Jurkat, Clone E6-1 (cell line): Measurements from ENCODE around the gene RAD18.

Experiments used
- DNase-seq: peaks from one replicate; pipeline ENCODE4 v3.0.0-alpha.2; 2011; ENCODE audit warnings: low read depth, low spot score
- H3K4me3 ChIP-seq: 2 replicates; pipeline ENCODE4 v1.5.1; 2011; ENCODE audit warnings: mild to moderate bottlenecking, low read length, control low read depth, moderate library complexity

Gene RAD18

GRCh38 chr3:8937064-8938020 is 25.9 kb downstream of the RAD18 start:
- no peak for DNase-seq
- H3K4me3 ChIP-seq: no peak overlapping the region

- DNase-seq: no peak
- H3K4me3 ChIP-seq: no peak overlapping the region
These were observed 30.8 kb downstream of the RAD18 start for GRCh38 chr3:8932507-8932906.

GRCh38 chr3:8931342-8931741 is 31.9 kb downstream of the RAD18 start:
- no peak for DNase-seq
- H3K4me3 ChIP-seq: no peak overlapping the region

GRCh38 chr3:8929860-8930259 is 33.4 kb downstream of the RAD18 start:
- DNase-seq: no peak
- no peak overlapping the region for H3K4me3 ChIP-seq

- no peak for DNase-seq
- no peak overlapping the region for H3K4me3 ChIP-seq
These were observed 48.8 kb downstream of the RAD18 start for GRCh38 chr3:8914491-8914890.

GRCh38 chr3:8911781-8912180 is 51.5 kb downstream of the RAD18 start:
- no peak overlapping the region for H3K4me3 ChIP-seq
- no peak for DNase-seq

GRCh38 chr3:8909160-8909559 is 54.1 kb downstream of the RAD18 start:
- no peak overlapping the region for H3K4me3 ChIP-seq
- DNase-seq: no peak

GRCh38 chr3:8903191-8903590 is 60.1 kb downstream of the RAD18 start:
- H3K4me3 ChIP-seq: no peak overlapping the region
- DNase-seq: no peak

GRCh38 chr3:8900869-8901268 is 62.4 kb downstream of the RAD18 start:
- H3K4me3 ChIP-seq: no peak overlapping the region
- no peak for DNase-seq

- no peak for DNase-seq
- no peak overlapping the region for H3K4me3 ChIP-seq
These were observed 63.3 kb downstream of the RAD18 start for GRCh38 chr3:8899876-8900460.

GRCh38 chr3:8895829-8896228 is 67.4 kb downstream of the RAD18 start:
- no peak for DNase-seq
- no peak overlapping the region for H3K4me3 ChIP-seq

GRCh38 chr3:8893001-8893400 is 70.3 kb downstream of the RAD18 start:
- H3K4me3 ChIP-seq: no peak overlapping the region
- no peak for DNase-seq

GRCh38 chr3:8891774-8892173 is 71.5 kb downstream of the RAD18 start:
- DNase-seq: no peak
- H3K4me3 ChIP-seq: no peak overlapping the region

GRCh38 chr3:8891303-8891702 is 72.0 kb downstream of the RAD18 start:
- H3K4me3 ChIP-seq: no peak overlapping the region
- DNase-seq: no peak

- DNase-seq: no peak
These were observed 74.9 kb downstream of the RAD18 start for GRCh38 chr3:8888301-8888915.

GRCh38 chr3:8887435-8888300 is 75.6 kb downstream of the RAD18 start:
- no peak for DNase-seq

More at GRCh38 chr3:8888301-8888915, 74.9 kb downstream of the RAD18 start:
- H3K4me3 ChIP-seq: no peak overlapping the region

GRCh38 chr3:8886546-8886945 is 76.7 kb downstream of the RAD18 start:
- no peak for DNase-seq

More at GRCh38 chr3:8887435-8888300, 75.6 kb downstream of the RAD18 start:
- H3K4me3 ChIP-seq: no peak overlapping the region

GRCh38 chr3:8885536-8886316 is 77.5 kb downstream of the RAD18 start:
- H3K4me3 ChIP-seq: no peak overlapping the region
- no peak for DNase-seq

More at GRCh38 chr3:8886546-8886945, 76.7 kb downstream of the RAD18 start:
- no peak overlapping the region for H3K4me3 ChIP-seq
